Smooth muscle cell (in vitro differentiated cells): ENCODE data around the gene WWC2. TPM values are rescaled to one million over a fixed set of nuclear protein-coding genes. Genes with fewer than 3 reads are reported as not detected.

ENCODE experiments used
- DNase-seq: peaks from one replicate; lab custom pipeline; 2025; ENCODE audit not compliant: unreplicated experiment; lab: John Stamatoyannopoulos, UW
- H2AFZ ChIP-seq: fragments of 200-600 bp; sonication (generic); 2 replicates; pipeline ENCODE4 v1.6.0; 2016; ENCODE audit warnings: antibody characterized with exemption, low read depth, mild to moderate bottlenecking
- H3F3A ChIP-seq: fragments of 200-600 bp; sonication (generic); 2 replicates; pipeline ENCODE4 v1.6.0; 2017; ENCODE audit warnings: antibody characterized with exemption, low read depth
- H3K27ac ChIP-seq: fragments of 200-600 bp; sonication (generic); 2 replicates; pipeline ENCODE4 v1.5.1; 2016; ENCODE audit warnings: low read depth, mild to moderate bottlenecking
- H3K27me3 ChIP-seq: fragments of 200-600 bp; sonication (generic); 2 replicates; pipeline ENCODE4 v1.6.1; 2016; ENCODE audit warnings: low read depth, mild to moderate bottlenecking
- H3K36me3 ChIP-seq: fragments of 200-600 bp; sonication (generic); 2 replicates; pipeline ENCODE4 v1.5.1; 2016; ENCODE audit warnings: low read depth
- H3K4me1 ChIP-seq: fragments of 200-600 bp; sonication (generic); 2 replicates; pipeline ENCODE4 v1.5.1; 2016; ENCODE audit warnings: low read depth
- H3K4me2 ChIP-seq: fragments of 200-600 bp; sonication (generic); 2 replicates; pipeline ENCODE4 v1.6.0; 2016; ENCODE audit warnings: mild to moderate bottlenecking
- H3K4me3 ChIP-seq: fragments of 200-600 bp; sonication (generic); 2 replicates; pipeline ENCODE4 v1.5.1; 2016; ENCODE audit warnings: mild to moderate bottlenecking
- H3K79me2 ChIP-seq: fragments of 200-600 bp; sonication (generic); 2 replicates; pipeline ENCODE4 v1.6.0; 2016; ENCODE audit warnings: low read depth, mild to moderate bottlenecking
- H3K9ac ChIP-seq: fragments of 200-600 bp; sonication (generic); 2 replicates; pipeline ENCODE4 v1.6.0; 2016; ENCODE audit warnings: low read depth
- H3K9me3 ChIP-seq: fragments of 200-600 bp; sonication (generic); replicated peaks from 2 replicates; pipeline ENCODE4 v1.5.1; 2016; ENCODE audit warnings: low read depth
- H4K20me1 ChIP-seq: fragments of 200-600 bp; sonication (generic); 2 replicates; pipeline ENCODE4 v1.6.0; 2016; ENCODE audit warnings: low read depth
- WGBS: methylation state at CpG from one replicate; pipeline ENCODE4 v1.1.7; 2016; ENCODE audit warnings: low lambda C conversion rate; 5-methylcytosine and 5-hydroxymethylcytosine counted together
- polyA plus RNA-seq: library from polyadenylated mRNA; unstranded; fragments of >200 nt; fragmentation: Nextera tagmentation; extraction: Ambion mirVana; gene quantifications from 2 replicates; pipeline ENCODE4 v1.2.1, GENCODE V29; 2016
- total RNA-seq: library from RNA; depleted of rRNA; stranded (reverse); fragments of >200 nt; gene quantifications from 2 replicates; pipeline ENCODE4 v1.2.3, GENCODE V29; 2014
- TF ChIP-seq, protein P1 (sequence below): fragments of 200-600 bp; sonication (generic); IDR thresholded peaks from 2 replicates; pipeline ENCODE4 v1.5.1; 2017; ENCODE audit warnings: borderline replicate concordance, mild to moderate bottlenecking, antibody characterized with exemption; ENCODE audit not compliant: insufficient read depth, poor library complexity, severe bottlenecking

Gene WWC2
- total and polyA plus RNA-seq, 2 experiments from 2014 or later: 11.2 to 13.5 TPM

DNA sequence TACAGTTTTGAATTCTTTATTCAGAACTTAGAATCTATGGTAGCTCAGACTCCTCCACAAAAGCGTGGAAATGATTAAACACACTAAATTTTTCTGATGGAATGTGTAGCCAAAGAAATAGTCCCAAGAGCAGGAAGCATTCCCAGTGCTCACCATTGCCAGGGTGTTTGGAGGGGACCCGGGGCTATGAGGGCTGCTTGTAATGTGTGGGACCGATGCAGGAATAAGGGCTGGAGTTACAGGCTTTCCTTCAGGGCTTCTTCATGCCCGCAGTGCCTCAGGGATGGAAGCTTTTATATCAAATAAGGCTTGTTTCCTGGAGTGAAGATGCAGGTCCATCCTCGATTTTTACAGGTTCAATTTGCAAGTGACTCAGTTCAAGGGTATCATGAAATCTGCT lies 25.8 kb downstream of the WWC2 start:
- TF ChIP-seq, protein P1, sequence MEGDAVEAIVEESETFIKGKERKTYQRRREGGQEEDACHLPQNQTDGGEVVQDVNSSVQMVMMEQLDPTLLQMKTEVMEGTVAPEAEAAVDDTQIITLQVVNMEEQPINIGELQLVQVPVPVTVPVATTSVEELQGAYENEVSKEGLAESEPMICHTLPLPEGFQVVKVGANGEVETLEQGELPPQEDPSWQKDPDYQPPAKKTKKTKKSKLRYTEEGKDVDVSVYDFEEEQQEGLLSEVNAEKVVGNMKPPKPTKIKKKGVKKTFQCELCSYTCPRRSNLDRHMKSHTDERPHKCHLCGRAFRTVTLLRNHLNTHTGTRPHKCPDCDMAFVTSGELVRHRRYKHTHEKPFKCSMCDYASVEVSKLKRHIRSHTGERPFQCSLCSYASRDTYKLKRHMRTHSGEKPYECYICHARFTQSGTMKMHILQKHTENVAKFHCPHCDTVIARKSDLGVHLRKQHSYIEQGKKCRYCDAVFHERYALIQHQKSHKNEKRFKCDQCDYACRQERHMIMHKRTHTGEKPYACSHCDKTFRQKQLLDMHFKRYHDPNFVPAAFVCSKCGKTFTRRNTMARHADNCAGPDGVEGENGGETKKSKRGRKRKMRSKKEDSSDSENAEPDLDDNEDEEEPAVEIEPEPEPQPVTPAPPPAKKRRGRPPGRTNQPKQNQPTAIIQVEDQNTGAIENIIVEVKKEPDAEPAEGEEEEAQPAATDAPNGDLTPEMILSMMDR: no peak
- H3K79me2 ChIP-seq: peaks cover 86% of the 10 kb centered on the region
- no peak overlapping the region for H3K4me2 ChIP-seq
- no peak overlapping the region for H2AFZ ChIP-seq
- H3K36me3 ChIP-seq: no peaks in the 10 kb centered on the region
- 95% methylated on average over 5 of the region's 5 CpGs for WGBS
- no peak for DNase-seq
- no peaks in the 10 kb centered on the region for H3F3A ChIP-seq
- no peak overlapping the region for H3K27ac ChIP-seq
- H3K9ac ChIP-seq: no peak overlapping the region
- peaks cover 72% of the 10 kb centered on the region for H4K20me1 ChIP-seq
- no peaks in the 10 kb centered on the region for H3K9me3 ChIP-seq
- H3K4me3 ChIP-seq: no peak overlapping the region
- no peaks in the 10 kb centered on the region for H3K4me1 ChIP-seq
- H3K27me3 ChIP-seq: no peaks in the 10 kb centered on the region

DNA sequence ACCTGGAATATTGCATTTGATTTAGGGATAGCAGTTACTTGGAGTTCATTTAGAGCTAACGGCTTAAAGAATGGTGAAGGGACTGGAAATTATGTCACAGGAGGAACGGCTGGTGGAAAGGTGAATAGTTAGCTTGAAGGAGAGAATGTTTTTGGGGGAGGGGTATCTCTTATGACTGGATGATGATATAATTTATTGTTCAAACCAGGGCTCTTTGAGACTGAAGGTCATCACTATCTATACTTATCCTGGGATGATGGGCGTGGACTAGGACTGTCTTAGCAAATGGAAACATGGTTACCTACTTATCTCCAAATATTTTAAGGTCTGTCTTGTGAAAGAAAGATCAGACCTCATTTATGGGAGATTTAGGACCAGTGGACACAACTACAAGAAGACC lies 30.1 kb downstream of the WWC2 start:
- Histone ChIP-seq H3K36me3 (no peaks in the 10 kb centered on the region), H3K9me3 (no peaks in the 10 kb centered on the region), H4K20me1 (peaks cover 90% of the 10 kb centered on the region), H3K9ac (no peak overlapping the region), H3K4me3 (no peak overlapping the region), H3K79me2 (peaks cover 68% of the 10 kb centered on the region), H3K4me1 (no peaks in the 10 kb centered on the region), H3K4me2 (no peak overlapping the region), H2AFZ (no peak overlapping the region), H3K27me3 (no peaks in the 10 kb centered on the region), H3F3A (no peaks in the 10 kb centered on the region), H3K27ac (no peak overlapping the region)
- no peak for DNase-seq
- TF ChIP-seq, protein P1: no peak
- WGBS: 92% methylated on average over 3 of the region's 3 CpGs

DNA sequence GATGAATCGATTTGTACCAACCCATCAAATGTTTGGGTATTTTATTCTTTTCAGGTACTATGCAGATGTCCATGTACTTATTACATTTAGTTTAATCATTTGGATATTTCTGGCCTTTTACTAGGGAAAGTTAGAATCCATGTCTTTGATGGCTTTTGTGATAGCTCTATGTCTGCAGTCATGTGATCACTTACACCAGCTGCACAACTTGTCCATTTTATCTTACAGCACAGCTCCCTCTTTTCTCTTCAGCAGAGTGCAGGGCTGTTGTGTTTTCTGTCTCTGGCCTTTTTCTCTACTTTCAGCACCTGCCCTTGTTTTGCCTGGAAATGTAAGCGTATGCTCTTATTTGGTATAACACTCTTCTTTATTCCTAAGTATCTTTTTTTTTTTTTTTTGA lies 30.6 kb downstream of the WWC2 start:
- no peak overlapping the region for H3K4me3 ChIP-seq

More for the DNA sequence above, 30.6 kb downstream of the WWC2 start:
- Histone ChIP-seq H3K27ac (no peak overlapping the region), H3K27me3 (no peaks in the 10 kb centered on the region), H2AFZ (no peak overlapping the region), H3K36me3 (no peaks in the 10 kb centered on the region), H3K9me3 (no peaks in the 10 kb centered on the region), H3K4me2 (no peak overlapping the region), H3F3A (no peaks in the 10 kb centered on the region), H4K20me1 (peaks cover 91% of the 10 kb centered on the region), H3K4me1 (no peaks in the 10 kb centered on the region), H3K9ac (no peak overlapping the region), H3K79me2 (peaks cover 68% of the 10 kb centered on the region)
- TF ChIP-seq, protein P1: no peak
- 92% methylated on average over 2 of the region's 2 CpGs for WGBS
- DNase-seq: no peak
